AG08396 (cell line): ENCODE results near the gene FUT8.
"Not testable (repeated sequence)": the region's sequence is repeated elsewhere in the genome, so short reads cannot be mapped to it uniquely, and the experiment has no call there.

Source experiments
- DNase-seq: peaks from one replicate; pipeline ENCODE4 v3.0.0; 2012; ENCODE audit warnings: low spot score, mixed read lengths

The FUT8 gene

DNA sequence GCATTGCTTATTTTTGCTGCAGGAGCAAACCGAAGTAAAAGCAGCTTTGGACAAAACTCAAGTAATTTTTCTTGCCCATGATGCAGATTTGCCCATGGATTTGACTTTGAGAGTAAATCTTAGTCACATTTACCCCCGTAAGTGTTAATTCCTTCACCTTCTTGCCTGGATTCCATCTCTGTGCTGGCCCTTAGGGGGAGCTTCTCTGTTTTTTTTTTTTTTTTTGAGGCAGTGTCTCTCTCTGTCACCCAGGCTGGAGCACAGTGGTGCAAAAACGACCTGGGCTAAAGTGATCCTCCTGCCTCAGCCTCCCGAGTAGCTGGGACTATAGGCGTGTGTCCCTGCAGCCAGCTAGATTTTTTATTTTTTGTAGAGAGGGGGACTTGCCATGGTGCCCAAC, 210.2 kb downstream of the FUT8 start:
- DNase-seq: no peak

GRCh38 chr14:65623759-65624158, 211.2 kb downstream of the FUT8 start:
- no peak for DNase-seq

GRCh38 chr14:65627315-65627714, 214.8 kb downstream of the FUT8 start:
- no peak for DNase-seq

GRCh38 chr14:65628664-65629063, 216.1 kb downstream of the FUT8 start:
- no peak for DNase-seq

GRCh38 chr14:65631040-65631439, 218.5 kb downstream of the FUT8 start:
- DNase-seq: no peak

DNA sequence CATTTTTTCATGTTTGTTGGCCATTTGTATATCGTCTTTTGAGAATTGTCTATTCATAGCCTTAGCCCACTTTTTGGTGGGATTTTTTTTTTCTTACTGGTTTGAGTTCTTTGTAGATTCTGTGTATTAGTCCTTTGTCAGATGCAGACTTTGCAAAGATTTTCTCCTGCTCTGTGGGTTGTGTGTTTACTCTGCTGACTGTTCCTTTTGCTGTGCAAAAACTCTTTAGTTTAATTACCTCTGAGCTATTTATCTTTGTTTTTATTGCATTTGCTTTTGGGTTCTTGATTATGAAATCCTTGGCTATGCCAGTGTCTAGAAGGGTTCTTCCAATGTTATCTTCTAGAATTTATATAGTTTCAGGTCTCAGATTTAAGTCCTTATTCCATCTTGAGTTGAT, 220.0 kb downstream of the FUT8 start:
- DNase-seq: no peak

GRCh38 chr14:65633666-65634065, 221.1 kb downstream of the FUT8 start:
- DNase-seq: not testable (repeated sequence)

GRCh38 chr14:65637780-65638179, 225.2 kb downstream of the FUT8 start:
- DNase-seq: no peak

DNA sequence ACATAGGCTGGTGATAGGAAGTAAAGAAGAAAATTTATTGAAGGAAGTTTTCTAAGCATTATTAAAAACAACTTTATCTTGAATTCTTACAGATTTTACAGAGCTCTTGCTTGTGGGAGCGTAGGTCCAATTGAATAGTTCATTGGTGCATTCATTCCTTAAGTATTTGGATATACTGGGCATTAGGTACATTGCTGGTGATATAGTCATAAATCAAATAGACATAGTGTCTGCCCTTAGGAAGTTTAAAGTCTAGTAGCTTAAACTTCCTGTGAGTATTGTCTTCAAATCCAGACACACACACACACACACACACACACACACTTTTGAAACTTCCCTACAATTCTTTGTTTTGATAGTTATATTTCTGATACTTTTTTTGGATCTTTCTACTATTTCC, 226.7 kb downstream of the FUT8 start:
- DNase-seq: no peak

DNA sequence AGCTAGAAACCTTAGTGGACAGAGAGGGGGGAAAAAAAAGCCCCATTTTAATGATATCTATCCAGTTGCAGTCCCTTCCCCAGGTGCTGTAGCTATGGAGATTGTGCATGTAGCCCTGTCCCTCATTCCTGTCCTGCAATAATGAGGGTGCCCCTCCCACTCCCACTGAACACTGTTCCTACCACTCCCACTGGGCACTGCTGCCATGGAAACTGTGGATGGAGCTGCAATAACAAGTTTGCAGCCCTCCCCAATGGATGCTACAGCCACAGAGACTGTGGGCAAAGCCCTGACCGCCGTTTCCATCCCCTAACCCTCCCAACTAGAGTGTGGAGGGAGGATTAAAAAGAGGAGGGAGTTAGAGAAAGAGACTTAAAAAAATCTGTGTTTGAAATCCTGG, 238.3 kb downstream of the FUT8 start:
- DNase-seq: no peak

DNA sequence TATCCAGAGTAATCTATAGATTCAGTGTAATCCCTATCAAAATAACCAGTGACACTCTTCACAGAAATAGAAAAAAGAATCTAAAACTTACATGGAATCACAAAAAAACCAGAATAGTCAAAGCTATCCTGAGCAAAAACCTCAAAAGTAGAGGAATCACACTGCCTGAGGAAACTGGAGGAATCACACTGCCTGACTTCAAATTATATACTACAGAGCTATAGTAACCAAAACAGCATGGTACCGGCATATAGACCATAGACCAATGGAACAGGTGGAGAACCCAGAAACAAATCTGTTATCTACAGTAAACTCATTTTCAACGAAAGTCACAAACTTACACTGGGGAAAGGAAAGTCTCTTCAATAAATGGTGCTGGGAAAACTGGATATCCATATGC, 244.0 kb downstream of the FUT8 start:
- no peak for DNase-seq

DNA sequence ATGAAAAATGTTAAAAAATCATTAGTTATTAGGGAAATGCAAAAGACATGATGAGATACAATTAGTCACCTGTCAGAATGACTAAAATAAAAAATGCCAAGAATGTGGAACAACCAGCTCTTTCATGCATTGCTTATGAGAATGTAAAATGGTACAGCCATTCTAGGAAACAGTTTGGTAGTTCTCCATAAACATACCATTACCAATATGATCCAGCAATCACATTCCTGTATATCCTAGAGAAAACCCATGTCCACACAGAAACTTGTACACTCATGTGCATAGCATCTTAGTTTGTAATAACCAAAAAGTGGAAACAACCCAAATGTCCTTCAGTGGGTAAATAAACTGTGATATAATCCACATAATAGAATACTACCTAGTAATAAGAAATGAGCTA, 245.7 kb downstream of the FUT8 start:
- DNase-seq: peak; percentile 20

DNA sequence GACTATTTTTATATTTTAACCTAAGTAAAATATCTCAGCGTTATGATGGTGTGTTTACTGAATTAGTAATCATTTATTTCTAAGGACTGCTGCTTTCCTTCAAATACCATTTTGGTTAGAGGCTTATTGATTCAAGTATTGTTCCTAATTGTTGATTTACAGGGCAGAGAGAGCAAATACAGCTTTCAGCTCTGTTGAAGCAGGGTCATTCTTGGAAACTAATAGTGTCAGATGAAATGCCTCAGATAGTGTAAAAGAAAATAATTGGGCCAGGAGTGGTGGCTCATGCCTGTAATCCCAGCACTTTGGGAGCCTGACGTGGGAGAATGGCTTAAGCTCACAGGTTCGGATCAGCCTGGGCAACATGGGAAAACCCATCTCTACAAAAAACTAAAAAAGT, 249.3 kb downstream of the FUT8 start:
- no peak for DNase-seq

GRCh38 chr14:65664436-65664835, 251.9 kb downstream of the FUT8 start:
- DNase-seq: no peak

DNA sequence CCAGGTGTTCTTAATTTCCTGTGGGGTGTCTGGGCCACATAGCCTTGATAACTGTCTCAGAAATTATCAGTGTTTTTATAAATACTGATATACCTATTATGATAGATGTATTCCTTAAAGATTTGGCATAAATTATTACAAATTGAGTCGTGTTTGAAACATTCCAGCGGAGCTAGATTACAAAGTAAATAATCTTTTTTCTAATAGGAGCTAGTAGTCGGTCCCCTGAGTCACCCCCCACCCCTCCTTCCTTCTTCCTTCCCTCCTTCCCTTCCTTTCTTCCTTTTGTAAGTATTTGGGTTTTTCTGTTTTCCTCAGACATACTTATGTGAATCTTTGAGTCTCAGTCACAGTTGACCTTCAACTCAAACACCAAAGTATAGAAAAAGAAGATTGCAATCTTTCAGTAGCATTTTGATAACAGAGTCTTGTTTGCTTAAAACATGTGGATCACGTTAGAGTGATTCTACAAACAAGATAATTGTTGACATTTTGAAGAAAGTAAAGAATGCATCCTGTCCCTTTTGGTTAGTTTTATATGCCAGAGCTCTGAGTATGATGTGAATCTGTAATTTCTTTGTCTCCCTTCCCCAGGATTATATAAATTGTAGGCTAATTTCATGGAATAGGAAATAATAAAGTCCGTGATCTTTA, 264.0 kb downstream of the FUT8 start:
- no peak for DNase-seq

- no peak for DNase-seq
Observed at GRCh38 chr14:65685572-65685971, 273.0 kb downstream of the FUT8 start.

- no peak for DNase-seq
Observed at GRCh38 chr14:65686761-65687160, 274.2 kb downstream of the FUT8 start.

DNA sequence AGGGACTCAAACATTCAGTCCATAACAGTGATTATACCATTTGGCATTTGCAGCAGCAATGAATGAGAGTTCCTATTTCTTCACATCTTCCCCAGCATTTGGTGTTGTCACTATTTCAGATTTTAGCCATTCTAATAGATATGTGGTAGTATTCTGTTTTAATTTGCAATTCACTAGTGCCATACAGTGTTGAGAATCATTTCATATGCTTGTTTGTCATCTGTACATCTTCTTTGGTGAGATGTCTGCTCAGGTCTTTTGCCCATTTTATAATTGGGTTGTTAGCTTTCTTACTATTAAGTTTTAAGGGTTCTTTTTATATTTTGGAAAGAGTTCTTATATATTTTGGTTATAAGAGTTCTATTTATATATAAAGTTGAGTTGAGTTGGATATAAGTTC, 276.5 kb downstream of the FUT8 start:
- DNase-seq: no peak

DNA sequence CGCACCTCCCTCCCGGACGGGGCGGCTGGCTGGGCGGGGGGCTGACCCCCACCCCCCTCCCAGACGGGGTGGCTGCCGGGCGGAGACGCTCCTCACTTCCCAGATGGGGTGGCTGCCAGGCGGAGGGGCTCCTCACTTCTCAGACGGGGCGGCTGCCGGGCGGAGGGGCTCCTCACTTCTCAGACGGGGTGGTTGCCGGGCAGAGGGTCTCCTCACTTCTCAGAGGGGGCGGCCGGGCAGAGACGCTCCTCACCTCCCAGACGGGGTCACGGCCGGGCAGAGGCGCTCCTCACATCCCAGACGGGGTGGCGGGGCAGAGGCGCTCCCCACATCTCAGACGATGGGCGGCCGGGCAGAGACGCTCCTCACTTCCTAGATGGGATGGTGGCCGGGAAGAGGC, 280.0 kb downstream of the FUT8 start:
- not testable (repeated sequence) for DNase-seq

GRCh38 chr14:65696801-65697200, 284.3 kb downstream of the FUT8 start:
- DNase-seq: peak; percentile 26

DNA sequence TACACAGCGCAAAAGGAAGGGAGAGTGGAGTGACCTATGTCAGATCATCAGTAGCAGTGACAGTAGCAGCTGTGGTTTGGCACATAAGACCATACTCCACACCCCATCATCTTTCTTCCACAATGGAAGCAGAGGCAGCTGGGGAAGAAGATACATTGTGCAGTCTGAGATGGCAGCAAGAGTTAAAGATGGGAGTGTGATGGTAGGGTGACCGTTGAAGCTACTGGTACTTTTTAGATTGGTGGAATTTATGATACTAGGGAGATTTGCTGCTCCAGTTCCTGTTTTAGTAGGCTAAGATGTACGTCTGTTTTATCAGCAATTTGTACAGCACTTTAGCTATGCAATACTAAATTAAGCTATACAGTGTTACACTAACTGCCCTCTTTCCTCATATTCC, 291.0 kb downstream of the FUT8 start:
- DNase-seq: no peak

GRCh38 chr14:65703996-65704395, 291.5 kb downstream of the FUT8 start:
- no peak for DNase-seq

GRCh38 chr14:65704437-65704836, 291.9 kb downstream of the FUT8 start:
- peak; percentile 28 for DNase-seq

- DNase-seq: no peak
Observed at GRCh38 chr14:65704850-65705249, 292.3 kb downstream of the FUT8 start.

DNA sequence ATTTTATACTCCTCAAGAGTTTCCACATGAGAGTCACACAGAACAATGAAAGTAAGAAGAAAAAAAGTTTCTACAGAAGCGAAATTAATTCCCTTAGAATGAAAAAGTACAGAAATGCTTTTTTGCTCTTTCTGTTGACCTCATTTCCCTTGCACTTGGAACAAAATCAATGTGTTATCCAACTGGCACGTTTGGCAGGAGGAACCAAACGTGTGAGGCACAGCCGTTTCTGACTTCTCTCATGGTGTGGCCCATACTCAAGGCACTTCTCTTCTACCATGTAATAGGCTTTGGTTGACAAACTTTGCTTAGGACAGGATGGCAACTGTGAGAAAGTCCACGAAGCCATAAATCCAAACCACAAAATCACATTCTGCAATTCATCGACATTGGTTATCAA, 297.0 kb downstream of the FUT8 start:
- peak; percentile 18 for DNase-seq
